Measurements from ENCODE around the gene RPS19.

Gene RPS19

DNA sequence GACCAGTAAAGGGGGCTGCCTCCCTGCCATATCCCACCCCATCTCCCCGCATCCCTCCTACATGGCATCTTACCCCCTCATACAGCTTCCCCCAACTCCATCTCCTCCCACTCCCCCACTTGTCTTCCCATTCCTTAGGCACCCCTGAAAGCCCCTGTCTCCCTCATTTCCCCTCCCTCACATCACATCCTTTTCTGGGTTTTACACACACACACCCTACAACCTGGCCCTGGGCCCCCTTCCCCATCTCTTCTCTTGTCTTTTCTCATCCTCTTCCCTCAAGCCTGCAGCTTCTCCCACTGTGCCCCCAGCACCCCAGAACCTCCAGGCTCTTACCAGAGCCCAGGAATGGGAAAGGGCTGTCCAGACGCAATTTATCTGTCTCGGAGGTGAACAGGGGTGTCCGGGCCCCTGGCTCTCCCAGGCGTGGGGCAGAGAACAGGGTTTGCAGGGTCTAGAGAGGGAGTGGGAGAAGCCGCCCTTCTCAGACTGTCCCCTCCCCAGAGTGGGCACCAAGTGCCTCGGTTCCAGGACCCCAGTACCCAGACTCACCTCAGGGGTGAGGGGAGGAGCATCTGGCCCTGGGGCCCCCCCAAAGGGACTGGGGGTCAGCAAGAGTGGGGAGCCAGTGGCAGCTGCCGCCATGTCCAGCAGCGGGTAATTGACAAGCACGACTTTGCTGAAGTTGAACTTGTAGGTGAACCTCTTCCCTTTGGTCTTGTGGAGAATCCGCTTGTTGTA lies 48.8 kb downstream of the RPS19 start:
- TF ChIP-seq, protein P1, sequence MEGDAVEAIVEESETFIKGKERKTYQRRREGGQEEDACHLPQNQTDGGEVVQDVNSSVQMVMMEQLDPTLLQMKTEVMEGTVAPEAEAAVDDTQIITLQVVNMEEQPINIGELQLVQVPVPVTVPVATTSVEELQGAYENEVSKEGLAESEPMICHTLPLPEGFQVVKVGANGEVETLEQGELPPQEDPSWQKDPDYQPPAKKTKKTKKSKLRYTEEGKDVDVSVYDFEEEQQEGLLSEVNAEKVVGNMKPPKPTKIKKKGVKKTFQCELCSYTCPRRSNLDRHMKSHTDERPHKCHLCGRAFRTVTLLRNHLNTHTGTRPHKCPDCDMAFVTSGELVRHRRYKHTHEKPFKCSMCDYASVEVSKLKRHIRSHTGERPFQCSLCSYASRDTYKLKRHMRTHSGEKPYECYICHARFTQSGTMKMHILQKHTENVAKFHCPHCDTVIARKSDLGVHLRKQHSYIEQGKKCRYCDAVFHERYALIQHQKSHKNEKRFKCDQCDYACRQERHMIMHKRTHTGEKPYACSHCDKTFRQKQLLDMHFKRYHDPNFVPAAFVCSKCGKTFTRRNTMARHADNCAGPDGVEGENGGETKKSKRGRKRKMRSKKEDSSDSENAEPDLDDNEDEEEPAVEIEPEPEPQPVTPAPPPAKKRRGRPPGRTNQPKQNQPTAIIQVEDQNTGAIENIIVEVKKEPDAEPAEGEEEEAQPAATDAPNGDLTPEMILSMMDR (IDR thresholded peaks at IDR 0.05; ENCODE audit: extremely low read depth, missing control alignments) = no peak
- DNase-seq (ENCODE audit: low spot score) = no peak

DNA sequence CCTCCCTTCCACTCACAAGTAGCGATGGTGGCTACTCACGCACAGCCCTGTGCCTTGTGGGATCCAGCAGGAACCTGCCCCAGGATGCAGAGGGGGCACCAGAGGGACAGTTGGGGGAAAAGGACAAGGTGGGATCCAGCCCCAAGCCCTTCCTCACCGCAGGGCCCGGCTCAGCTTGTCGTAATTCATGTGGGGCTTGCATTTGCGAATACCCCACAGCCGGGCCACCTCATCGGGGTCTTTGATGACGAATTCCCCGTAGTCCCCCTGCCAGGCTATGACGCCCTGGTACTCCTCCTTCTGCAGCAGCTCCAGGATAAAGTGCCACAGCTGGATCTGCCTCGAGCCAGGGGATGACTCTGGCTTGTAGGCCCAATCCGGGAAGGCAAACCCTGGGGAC lies 49.7 kb downstream of the RPS19 start:
- DNase-seq (ENCODE audit: low spot score) = no peak

DNA sequence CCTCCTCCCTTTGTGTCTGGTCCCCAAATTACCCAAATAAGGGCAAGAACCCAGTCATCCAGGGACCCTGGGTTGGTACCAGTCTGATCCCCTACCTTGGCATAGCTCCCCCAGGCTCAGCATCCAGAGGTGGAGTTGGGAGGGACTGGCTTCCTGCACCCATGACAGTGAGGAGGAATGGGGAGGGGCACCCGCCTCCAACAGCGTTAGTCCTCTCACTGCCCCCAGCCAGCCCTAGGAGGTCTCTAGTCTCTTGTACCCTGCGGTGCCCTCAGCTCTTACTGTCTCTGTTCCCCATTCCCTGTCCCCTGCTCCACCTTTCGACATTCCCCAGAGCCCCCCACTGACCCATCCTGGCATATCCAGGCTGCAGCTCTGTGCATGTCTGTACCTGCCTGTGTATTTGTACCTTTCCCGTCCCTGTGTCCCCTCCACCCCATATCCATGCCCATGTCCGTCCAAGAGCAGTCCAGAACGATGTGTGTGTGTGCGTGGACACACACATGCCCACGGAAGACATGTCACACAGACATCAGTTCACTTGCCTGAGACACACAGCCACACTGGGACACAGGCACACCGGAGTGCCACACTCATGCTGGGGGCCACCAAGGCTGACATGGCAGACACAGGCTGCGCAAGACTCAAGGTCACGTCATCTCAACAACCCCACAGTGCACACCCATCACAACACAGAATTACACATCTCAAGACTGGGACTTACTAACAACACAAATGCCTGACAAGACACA lies 50.4 kb downstream of the RPS19 start:
- DNase-seq (ENCODE audit: low spot score) = no peak
- TF ChIP-seq, protein P1 (IDR thresholded peaks at IDR 0.05; ENCODE audit: extremely low read depth, missing control alignments) = no peak

More for the DNA sequence above, 49.7 kb downstream of the RPS19 start:
- TF ChIP-seq, protein P1 (IDR thresholded peaks at IDR 0.05; ENCODE audit: extremely low read depth, missing control alignments) = no peak

DNA sequence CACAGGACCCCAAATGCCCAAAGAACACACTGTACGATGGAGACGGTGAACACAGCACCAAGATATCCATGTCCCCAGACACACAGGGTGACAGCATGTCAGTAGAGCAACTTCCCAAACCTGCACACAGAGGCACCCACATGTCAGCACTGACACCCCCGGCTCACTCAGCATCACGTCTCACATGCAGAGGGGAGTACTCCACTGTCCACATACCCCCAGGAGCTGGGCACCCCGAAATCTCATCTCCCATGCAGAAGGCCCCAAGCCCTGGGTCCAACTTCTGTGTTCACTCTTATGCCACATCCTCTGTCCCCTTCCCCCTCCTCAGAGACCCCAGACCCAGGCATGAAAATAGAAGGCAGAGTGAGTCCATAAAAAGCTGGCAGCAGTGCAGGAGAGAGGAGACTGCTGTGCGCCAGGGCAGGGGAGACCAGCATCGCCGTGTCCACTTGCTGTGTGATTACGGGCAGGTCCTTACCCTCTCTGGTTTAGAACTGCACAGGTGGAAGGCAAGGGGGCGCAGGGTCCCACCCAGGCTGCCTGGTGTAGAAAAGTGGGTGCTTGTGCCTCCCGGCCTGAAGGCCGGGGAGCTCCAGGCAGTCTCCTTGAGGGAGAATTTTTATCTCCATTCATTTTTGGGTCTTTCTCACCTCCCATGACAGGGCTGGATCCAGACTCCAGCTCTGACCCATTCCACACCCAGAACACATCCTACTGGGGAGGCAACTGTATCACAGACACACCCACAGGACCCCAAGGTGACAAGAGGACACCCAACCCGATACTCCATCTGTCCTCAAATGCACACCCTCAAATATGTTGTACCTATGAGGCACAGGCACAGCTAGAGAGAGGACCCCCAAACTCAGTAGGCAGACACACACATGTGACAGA lies 51.2 kb downstream of the RPS19 start:
- TF ChIP-seq, protein P1 (IDR thresholded peaks at IDR 0.05; ENCODE audit: extremely low read depth, missing control alignments) = no peak
- no peak for DNase-seq (ENCODE audit: low spot score)

DNA sequence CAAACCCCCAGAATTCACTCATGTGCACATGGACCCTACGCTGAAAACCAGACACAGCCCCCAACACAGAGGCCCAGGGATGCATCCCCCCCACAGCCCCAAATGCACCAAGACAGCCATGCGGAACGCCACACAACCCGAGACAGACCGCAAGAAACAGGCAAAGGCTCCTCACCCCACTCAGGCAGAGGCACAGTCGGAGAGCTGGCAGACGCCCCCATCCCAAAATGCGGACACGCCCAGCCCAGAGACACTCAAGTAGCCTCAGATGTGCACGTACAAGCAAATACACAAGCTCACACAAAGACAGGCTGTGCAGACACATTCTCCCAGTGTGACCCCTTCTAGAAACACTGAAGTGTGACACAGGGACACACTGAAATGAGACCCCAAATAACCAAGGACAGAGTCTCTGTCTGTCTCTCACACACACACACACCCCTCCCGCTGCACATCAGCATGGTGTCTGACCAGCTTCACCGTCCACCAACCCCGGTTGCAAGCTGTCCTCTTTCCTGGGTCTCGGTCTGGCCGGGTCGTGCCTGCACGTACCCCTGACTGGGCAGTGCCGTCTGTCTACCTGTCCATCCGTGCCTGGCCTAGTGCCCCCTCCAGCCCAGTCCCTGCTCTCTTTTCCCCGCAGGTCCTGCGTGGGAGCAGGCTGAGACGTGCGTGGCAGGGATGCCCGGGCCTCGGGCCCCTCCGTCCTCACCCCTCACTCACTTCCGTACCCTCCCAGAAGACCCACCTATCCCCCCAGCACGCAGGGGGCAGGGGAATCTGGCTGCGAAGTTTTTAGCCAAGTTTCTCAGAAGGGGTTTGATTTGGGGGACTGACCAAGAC lies 52.1 kb downstream of the RPS19 start:
- no peak for DNase-seq (ENCODE audit: low spot score)
- TF ChIP-seq, protein P1 (IDR thresholded peaks at IDR 0.05; ENCODE audit: extremely low read depth, missing control alignments) = no peak

DNA sequence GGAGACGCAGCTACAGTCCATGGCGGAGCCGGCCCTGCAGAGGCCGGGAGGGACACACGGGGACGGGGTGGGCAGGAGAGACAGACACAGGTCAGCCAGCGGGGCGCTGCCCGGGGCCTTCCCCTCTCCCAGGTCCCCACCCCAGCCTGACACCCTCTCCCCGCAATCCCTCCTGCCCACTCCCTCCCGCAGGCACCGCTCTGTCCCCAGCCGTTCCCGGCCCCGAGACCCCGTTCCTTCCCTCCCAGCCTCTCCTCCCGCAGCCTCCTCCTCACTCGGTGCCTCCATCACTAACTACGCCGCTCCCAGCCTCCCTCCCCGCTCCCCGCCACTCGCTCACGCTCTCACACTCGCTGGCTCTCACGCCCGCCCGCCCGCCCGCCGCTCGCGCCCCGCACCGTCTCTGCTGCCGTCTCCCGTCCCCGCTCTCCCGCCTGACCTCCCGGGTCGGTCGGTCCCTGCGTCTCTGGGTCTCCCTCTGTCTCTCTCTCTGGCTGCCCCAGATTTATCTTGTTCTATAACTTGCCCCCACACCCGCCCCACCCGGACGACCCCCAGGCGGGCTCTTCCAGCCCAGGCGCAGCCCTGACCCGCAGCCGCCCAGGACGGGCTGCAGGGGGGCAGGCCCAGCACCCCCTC lies 53.0 kb downstream of the RPS19 start:
- DNase-seq (ENCODE audit: low spot score) = no peak

More for the DNA sequence above, 53.0 kb downstream of the RPS19 start:
- TF ChIP-seq, protein P1 (IDR thresholded peaks at IDR 0.05; ENCODE audit: extremely low read depth, missing control alignments) = no peak
